A673 (cell line): ENCODE data around the gene RPS6KC1. TPM values are rescaled to one million over a fixed set of nuclear protein-coding genes. Genes with fewer than 3 reads are reported as not detected.
A peak's percentile ranks its signal among the peaks of the same experiment; 100 is the strongest.

ENCODE experiments used
- BruUV-seq: library from RNA; stranded (reverse); fragments of 400-500 nt; replicated peaks from 2 replicates; lab custom pipeline; 2021; lab: Mats Ljungman, UMichigan
- CTCF ChIA-PET: fragments of 300-600 bp; sonication (Branson Sonifier 250); formaldehyde crosslinking; loops from one replicate; lab custom pipeline; 2022; ENCODE audit warnings: antibody characterized with exemption; lab: Charles Lee
- POLR2A ChIA-PET: fragments of 300-600 bp; sonication (Branson Sonifier 250); formaldehyde crosslinking; loops from one replicate; lab custom pipeline; 2022; ENCODE audit warnings: antibody characterized with exemption; ENCODE audit not compliant: low non-redundant PET; lab: Charles Lee
- DNase-seq: peaks from one replicate; pipeline ENCODE4 v3.0.0-alpha.2; 2015; ENCODE audit warnings: low spot score
- H3K27ac ChIP-seq: fragments of 200-600 bp; sonication (generic); 2 replicates; pipeline ENCODE4 v1.5.1; 2016; ENCODE audit warnings: mixed run types, low read depth, mild to moderate bottlenecking, mixed read lengths, antibody characterized with exemption, low read length; ENCODE audit not compliant: poor library complexity, severe bottlenecking
- H3K27me3 ChIP-seq: fragments of 200-600 bp; sonication (generic); replicated peaks from 2 replicates; pipeline ENCODE4 v1.6.1; 2017; ENCODE audit warnings: mixed run types, low read depth, mild to moderate bottlenecking, mixed read lengths, antibody characterized with exemption, low read length; ENCODE audit not compliant: insufficient read depth, poor library complexity
- H3K36me3 ChIP-seq: fragments of 200-600 bp; sonication (generic); 2 replicates; pipeline ENCODE4 v1.6.1; 2016; ENCODE audit warnings: mixed run types, mild to moderate bottlenecking, mixed read lengths, antibody characterized with exemption, low read length; ENCODE audit not compliant: insufficient read depth, poor library complexity, severe bottlenecking
- H3K4me1 ChIP-seq: fragments of 200-600 bp; sonication (generic); 2 replicates; pipeline ENCODE4 v1.6.1; 2017; ENCODE audit warnings: mixed run types, mild to moderate bottlenecking, mixed read lengths, antibody characterized with exemption, low read length; ENCODE audit not compliant: insufficient read depth, poor library complexity, severe bottlenecking
- H3K4me3 ChIP-seq: fragments of 200-600 bp; sonication (generic); 2 replicates; pipeline ENCODE4 v1.5.1; 2016; ENCODE audit warnings: low read depth, mixed run types, mild to moderate bottlenecking, mixed read lengths, low read length; ENCODE audit not compliant: poor library complexity, severe bottlenecking
- H3K9me3 ChIP-seq: fragments of 200-600 bp; sonication (generic); 2 replicates; pipeline ENCODE4 v1.6.1; 2016; ENCODE audit warnings: mixed run types, low read depth, mild to moderate bottlenecking, mixed read lengths, antibody characterized with exemption, low read length; ENCODE audit not compliant: poor library complexity, severe bottlenecking
- CTCF ChIP-seq: fragments of 300-800, 200-600 bp; sonication (generic); conservative IDR thresholded peaks from 2 replicates; pipeline ENCODE4 v1.5.1; 2017; ENCODE audit warnings: low read depth, mild to moderate bottlenecking, antibody characterized with exemption, low read length, moderate library complexity, mixed read lengths
- EZH2 ChIP-seq: fragments of 200-600 bp; sonication (generic); IDR thresholded peaks from 2 replicates; pipeline ENCODE4 v1.6.1; 2017; ENCODE audit warnings: borderline replicate concordance, low read depth, mild to moderate bottlenecking, mixed read lengths, antibody characterized with exemption, low read length; ENCODE audit not compliant: poor library complexity, severe bottlenecking
- intact Hi-C: fragments of 100-400 bp; cut with micrococcal nuclease; formaldehyde crosslinking; loops from one replicate; pipeline ENCODE4 v1.10.0; 2022; ENCODE audit not compliant: unreplicated experiment
- total RNA-seq: library from RNA; stranded (reverse); gene quantifications from 2 replicates; pipeline ENCODE4 v1.2.3, GENCODE V29; 2021

The RPS6KC1 gene
- total RNA-seq, 1 experiment from 2014 or later = 17.1 TPM

GRCh38 chr1:213008564-213008963, 42.5 kb upstream of the RPS6KC1 start:
- H3K9me3 ChIP-seq = no peaks in the 10 kb centered on the region
- no peaks in the 10 kb centered on the region for H3K27me3 ChIP-seq
- intact Hi-C loops = no loop called here
- no peak for TF ChIP-seq CTCF
- TF ChIP-seq EZH2 = no peak
- DNase-seq = no peak
- CTCF ChIA-PET = no interaction called here
- no peak overlapping the region for H3K4me3 ChIP-seq
- no peaks in the 10 kb centered on the region for H3K4me1 ChIP-seq
- H3K27ac ChIP-seq = no peak overlapping the region
- BruUV-seq = no TSS peak
- peaks cover 48% of the 10 kb centered on the region for H3K36me3 ChIP-seq
- POLR2A ChIA-PET = no interaction called here

- H3K27me3 ChIP-seq = no peaks in the 10 kb centered on the region
- no TSS peak for BruUV-seq
- H3K9me3 ChIP-seq = no peaks in the 10 kb centered on the region
- intact Hi-C loops = no loop called here
- peak overlapping the region; percentile 78 for H3K4me3 ChIP-seq
- no peak for TF ChIP-seq CTCF
- no peak for TF ChIP-seq EZH2
- H3K4me1 ChIP-seq = peaks cover 8% of the 10 kb centered on the region
- POLR2A ChIA-PET = no interaction called here
- peak; percentile 42 for DNase-seq
- peaks cover 17% of the 10 kb centered on the region for H3K36me3 ChIP-seq
- peak overlapping the region; percentile 83 for H3K27ac ChIP-seq
- CTCF ChIA-PET = no interaction called here
Observed at GRCh38 chr1:213014642-213015041, 36.4 kb upstream of the RPS6KC1 start.

- ChIA-PET CTCF (no interaction called here), POLR2A (interaction anchor here (0.6 kb wide), 1 partner anchor 31 kb away, joined by 3 read pairs; no protein-coding TSS in a partner anchor)
- H3K27ac ChIP-seq = peak within 1 kb of the TSS; percentile 83
- peak; percentile 99 for DNase-seq
- H3K9me3 ChIP-seq = no peaks in the 10 kb centered on the region
- peaks cover 8% of the 10 kb centered on the region for H3K4me1 ChIP-seq
- intact Hi-C loops = no loop called here
- no peaks in the 10 kb centered on the region for H3K27me3 ChIP-seq
- H3K4me3 ChIP-seq = peak within 1 kb of the TSS; percentile 78
- TSS peak; percentile 49 for BruUV-seq
- TF ChIP-seq EZH2 (no peak), CTCF (no peak)
- H3K36me3 ChIP-seq = peaks cover 17% of the 10 kb centered on the region
Observed at GRCh38 chr1:213015099-213016050, 35.7 kb upstream of the RPS6KC1 start, which contains the start of gene ANGEL2. Gene ANGEL2 (minus strand): TSS chr1:213015867. CDS start chr1:213015671, 196 bp downstream.
